GM19099 (cell line): ENCODE measurements around the gene BMPER.

Experiments
- POLR2A ChIP-seq: IDR thresholded peaks from 3 replicates; pipeline ENCODE4 v1.6.1; 2011; ENCODE audit warnings: low read depth; ENCODE audit not compliant: insufficient read length; ENCODE audit errors: extremely low read depth

BMPER gene

DNA sequence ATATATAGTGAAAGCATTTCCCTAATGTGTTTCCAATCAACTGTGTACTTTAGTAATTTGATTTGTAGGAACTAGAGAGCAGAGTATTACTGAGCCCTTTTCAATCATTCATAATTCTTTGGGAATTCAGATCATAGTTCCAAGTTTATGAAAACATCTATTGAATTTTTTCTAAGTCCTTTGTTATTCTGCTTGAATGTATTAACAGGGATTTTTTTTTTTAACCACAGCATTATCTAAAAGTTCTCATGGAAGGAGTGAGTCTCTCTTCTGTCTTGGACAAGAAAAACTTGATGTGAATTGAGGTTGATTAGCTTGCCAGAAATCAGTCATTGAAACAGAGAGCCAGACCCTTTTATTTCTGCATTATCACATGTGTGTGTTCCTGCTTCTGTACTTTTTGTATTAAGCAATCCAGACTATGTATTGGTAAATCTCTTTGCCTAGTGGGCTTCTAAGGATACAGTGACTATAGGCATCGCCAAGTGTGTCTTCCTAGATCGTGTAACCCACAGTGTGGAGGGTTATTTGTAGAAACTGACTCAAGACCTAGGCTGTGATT is 59.9 kb downstream of the BMPER start:
- TF ChIP-seq POLR2A = no peak

DNA sequence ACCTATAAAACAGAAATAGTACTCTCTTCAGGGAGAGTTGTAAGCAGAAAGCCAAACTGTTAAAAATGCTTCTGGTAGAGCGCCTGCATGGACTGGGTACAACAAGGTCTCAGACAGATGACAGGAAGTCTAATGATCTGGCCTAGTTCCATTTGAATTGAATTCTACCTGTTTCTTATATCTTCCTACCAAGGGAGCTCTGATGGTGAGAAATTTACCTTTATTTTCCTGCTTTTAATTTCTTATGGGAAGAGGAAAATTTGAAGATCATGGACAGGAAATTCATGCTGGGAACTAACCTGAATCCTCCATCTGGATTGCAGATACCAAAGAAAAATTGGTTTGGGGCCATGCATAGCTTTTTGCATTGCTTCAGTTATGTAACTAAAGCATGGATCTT is 63.3 kb downstream of the BMPER start:
- no peak for TF ChIP-seq POLR2A

DNA sequence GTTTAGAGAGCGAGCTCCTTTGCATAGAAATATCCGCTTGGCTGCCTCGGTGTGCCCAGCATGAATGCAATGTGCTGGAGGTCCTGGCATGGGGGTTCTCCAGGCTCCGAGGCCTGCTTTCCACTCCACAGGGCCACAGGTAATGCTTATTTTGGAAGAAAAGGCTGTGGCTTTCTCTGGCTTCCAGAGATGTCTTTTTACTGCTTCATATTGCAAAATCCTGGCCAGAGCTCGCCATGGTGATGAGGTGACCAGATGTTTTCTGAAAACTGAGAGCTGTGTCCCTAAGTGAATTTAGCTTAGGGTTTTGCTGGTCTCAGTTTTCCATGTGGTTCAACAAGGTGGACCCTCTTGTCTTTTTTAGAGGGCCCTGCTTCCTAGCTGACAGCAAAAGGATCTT is 65.2 kb downstream of the BMPER start:
- TF ChIP-seq POLR2A = no peak

DNA sequence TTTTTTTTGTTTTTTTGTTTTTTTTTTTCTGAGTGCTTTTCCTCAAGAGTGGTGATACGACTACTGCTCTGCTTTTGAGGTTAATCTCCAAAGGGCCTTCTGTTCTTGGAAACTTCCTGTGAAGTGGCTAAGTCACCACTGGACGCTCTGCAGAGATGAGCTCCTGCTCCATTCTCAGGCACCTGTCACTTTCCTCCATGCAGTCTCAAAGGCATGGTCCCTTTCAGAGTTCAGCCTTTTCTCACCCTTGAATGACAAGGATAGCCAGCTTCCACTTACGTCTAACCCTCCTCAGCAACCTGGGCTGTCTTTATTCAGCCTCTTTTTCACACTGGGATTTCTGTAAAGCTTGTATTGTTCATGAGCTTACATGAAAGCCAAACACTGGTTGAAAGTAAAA is 65.8 kb downstream of the BMPER start:
- TF ChIP-seq POLR2A = no peak

DNA sequence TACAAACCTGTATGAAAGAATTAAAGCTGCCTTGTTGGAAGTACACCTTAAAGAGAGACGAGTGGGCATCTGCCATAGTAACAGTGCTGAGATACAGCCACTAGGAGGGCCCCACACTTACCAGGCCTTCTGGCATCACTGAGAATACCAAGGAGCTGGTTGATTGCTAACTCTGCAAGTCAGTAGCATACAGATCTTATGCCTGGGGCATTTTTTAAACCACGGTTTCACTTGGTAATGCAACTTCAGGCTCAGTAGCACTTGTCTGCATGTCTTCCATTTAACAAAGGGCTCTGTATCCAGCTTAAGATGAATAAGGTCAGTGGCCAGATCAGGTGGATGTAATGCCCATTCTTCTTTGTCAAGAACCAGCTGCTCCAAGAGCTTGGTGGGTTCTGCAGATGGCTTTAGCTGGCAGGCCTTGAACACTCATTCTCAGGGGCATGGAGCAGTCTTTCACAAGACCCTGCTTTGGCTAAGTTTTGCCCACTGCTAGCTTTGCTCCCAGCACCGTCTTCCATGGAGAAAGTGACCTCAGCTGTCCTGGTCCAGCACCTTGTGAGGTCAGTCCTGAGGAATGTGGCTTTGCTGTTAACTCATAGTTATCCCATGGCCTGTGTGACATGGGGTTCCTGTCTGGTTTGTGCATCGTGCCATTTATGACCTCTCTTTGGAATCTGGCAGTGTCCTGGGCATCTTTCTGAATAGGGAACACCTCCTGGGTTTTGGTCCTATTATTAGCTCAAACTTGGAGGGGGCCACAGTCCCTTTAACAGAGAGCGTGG is 68.1 kb downstream of the BMPER start:
- no peak for TF ChIP-seq POLR2A

DNA sequence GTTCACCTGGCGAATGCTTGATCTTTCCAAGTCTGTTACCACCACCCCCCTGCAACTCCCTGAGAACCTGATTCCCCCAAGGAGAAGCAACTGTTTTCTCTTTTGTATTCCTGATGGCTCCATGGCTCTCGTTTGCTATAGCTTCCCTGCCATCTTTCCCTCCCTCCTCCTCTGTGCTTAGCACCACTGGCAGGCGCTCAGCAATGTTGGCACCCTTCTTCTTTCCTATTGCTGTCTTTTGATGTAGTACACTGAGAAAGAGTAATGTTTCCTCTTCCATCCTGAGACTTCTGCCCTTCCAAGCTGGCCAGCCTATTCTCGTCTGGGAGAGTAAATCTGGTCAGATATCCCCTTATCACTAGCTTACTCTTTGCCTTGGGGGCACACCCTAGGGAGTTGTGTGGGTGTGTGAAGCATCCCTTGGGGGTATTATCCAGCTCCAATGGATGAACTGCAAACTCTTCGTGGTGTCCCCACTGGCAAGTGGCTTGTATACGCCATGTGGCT is 74.0 kb downstream of the BMPER start:
- no peak for TF ChIP-seq POLR2A

DNA sequence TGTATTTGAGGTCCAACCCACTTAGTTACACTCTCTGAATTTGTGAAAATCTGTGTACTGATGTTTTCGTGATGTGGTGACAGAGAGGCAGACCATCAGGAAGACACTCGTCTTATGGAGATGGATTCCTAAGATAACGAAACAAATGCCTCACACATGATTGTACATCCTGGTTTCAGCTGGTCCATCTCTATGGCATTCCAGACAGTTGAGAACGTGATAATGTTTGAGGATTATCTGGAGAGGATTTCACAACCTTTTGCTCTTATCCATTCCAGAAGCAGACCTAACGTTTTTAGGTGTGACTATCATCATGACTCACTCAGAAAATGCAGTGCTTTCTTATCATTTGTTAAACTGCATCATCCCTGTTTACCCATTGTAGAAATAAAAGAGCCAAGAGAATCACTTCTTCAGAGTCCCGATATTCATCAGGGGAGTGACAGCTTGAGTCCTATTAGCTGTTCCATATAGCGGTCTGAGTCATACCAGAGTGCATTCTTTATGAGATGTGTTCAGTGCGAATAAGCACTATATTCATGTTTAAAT is 74.5 kb downstream of the BMPER start:
- TF ChIP-seq POLR2A = no peak

DNA sequence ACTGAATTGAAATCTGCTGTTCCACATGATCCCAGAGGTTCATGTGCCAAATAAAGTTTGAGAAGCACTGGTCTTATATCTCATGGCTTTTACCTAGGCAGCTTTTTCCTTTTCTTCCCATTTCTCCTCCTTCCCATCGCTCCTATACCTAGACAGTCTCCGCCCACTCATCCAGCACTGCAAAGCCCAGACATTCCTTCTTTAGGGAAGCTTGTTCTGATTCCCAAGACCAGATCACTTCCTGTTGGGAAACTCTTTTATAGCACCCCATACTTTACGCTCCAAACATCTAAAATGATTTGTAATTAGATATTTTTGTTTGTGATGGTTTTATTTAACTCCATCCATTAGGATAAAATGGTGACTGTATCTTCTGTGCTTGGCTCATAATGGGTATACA is 75.9 kb downstream of the BMPER start:
- TF ChIP-seq POLR2A = no peak

DNA sequence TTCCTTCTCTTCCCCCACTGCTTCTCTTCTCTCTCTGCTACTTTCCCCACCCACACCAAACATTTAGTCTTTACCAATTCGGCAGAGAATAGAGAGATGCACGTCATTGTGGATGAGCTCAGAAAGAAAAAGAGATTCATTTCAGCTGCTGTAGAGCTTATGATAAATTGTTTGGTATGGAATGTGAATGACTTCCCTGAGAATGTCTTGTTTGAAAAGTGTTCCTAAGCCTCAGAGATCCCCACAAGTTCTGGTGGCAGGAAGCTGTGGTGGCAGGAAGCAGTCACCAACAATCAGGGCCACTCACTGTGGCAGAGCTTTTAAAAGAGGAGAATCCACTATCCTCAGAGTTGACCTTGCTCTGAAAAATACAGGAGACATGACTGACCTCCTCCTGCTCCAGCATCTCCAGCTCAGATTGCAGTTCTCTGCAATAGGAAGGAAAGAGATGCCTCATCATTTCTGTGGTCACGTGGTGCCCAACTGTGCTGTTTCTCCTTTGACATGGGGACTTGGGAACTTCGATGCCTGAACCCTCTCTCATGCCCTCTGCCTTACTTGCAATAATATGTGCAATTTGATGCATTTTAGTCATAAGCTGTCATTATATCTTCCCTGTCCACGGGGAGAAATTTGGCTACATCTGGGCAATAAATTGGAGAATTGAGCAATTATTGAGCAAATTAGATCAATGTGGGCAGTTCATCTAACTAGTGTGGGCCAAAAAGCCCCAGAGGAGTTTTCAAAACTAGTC is 76.5 kb downstream of the BMPER start:
- no peak for TF ChIP-seq POLR2A

DNA sequence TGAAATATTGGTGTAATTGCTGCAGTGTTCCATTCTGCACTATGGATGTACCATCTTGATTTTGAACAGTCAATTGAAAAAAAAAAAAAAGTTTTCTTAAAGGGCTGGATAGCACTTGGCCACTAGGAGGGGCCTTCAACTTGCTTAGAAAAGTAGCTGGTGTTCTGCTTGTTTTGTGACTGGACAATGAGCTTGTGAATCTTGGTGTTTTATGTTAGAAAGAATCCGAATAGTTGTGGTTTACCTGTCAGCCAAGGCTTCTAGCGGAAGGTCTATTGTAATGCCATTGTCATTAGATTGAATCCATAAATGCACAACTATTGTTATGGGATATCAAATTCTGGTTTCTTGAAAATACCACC is 77.1 kb downstream of the BMPER start:
- TF ChIP-seq POLR2A = no peak

DNA sequence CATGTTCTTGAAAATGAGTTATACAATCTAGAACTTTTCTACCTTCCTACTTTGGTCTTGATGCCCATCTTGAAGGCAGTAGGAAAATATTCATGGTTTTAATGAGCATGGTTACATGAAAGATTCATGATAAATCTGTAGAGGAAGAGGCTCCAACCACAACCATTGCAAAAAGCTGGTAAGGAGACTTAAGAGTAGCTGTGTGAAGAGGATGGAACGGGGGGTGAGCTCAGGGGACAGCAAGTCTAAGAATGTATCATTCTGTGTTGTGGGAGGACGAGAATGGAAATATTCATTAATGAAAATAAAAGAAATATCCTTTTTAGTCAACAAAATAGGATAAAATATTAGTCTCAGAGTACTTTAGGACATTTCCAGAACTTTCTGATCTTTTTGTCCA is 81.1 kb downstream of the BMPER start:
- TF ChIP-seq POLR2A = no peak

DNA sequence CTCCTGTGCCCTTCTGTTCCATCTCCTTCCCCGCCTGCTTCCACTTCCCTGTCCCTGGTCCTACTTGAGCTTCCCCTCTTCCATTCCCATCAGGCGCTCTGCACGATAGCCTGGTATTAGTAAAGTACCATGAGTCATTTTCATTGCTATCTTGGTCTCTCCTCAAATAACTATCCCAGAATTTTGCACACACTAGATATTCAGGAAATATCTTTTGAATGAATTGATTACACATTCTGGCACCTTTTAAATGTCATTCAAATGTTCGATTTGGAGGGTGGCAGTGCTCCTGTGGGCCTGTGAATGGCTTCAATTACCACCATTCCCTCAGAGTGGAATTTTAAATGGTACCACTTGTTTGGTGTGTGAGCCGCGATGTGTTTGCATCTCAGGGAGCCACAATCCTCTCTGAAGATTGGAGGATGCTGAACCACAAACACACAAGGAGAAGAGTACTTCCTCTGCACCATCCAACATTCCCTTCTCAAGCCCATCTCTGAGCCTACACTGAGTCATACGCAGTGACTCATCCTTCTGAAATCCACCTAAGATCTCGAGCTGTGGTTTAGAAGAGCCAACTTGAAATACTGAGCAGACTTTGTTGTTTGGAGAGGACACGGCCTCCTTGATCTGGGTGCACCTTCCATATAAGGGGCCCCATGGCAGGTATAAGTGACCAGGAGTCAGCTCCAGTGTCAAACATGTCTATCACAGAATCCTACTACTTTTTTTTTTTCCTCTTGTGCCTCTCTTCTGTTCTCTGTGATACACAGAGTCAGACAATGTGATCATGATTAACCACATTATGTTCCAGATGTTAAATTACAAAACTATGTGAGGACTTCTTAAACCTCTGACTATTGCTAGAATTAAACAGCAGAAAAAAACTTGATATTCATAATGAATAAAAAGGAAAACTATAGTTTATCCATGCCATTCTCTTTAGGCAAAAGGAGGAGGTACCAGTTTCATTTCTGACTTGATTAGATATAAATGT is 81.9 kb downstream of the BMPER start:
- TF ChIP-seq POLR2A = no peak

DNA sequence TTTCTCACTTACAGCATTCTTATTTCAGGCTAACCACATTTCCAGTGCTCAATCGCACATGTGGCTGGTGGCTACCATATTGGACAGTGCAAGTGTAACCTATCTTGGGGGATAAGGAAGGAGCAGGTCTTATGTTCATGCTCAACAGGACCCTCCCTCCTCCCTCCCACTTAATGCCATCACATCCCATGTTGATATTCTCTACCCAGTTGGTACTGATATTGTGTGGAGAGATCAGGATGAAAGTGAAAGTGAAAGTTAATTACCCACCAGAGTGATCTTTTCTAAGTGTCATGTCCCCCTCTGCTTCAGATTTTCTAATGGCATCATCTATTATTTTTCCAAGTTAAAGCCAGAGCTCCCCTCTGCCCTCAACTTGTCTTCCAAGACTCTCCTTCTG is 91.6 kb downstream of the BMPER start:
- TF ChIP-seq POLR2A = no peak

DNA sequence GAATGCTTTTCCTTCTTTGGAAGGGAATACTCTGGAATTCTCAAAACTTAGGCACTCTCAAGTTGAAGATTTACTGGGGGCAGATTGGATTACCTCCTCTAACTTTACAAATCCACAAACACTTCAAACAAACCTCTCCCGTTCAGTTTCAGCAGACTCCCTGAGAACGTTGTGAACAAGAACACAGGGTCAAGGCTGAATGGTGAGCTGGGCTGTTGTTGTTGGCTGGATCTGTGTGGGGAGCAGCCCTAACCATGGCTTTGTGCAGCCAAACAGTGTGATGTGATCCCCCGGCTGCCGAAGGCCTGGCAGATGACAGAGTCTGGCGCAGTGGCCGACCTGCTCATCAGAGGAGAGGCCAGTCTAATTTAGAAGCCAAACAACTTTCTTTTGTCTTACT is 93.1 kb downstream of the BMPER start:
- TF ChIP-seq POLR2A = no peak
